Stimulated activated CD4-positive, alpha-beta T cell treated with anti-CD3 and anti-CD28 coated beads, Interleukin-4, amount 100 ng/mL, for 4 hours (primary cell): ENCODE data around the gene KIAA0753.

Experiments used
- DNase-seq, 2 experiments: peaks; one replicate each; pipeline ENCODE4 v3.0.0-alpha.2; 2020

KIAA0753 gene

GRCh38 chr17:6568184-6568758 lies 72.2 kb downstream of the KIAA0753 start:
- DNase-seq, result no peak

- no peak for DNase-seq
Measured at GRCh38 chr17:6567528-6568183, 72.9 kb downstream of the KIAA0753 start.

GRCh38 chr17:6561446-6561845 lies 79.1 kb downstream of the KIAA0753 start:
- DNase-seq, result no peak

- no peak for DNase-seq
Measured at GRCh38 chr17:6560496-6560895, 80.0 kb downstream of the KIAA0753 start.

- no peak for DNase-seq
Measured at GRCh38 chr17:6559753-6560215, 80.7 kb downstream of the KIAA0753 start.

GRCh38 chr17:6558932-6559752 lies 81.4 kb downstream of the KIAA0753 start:
- DNase-seq, result no peak

GRCh38 chr17:6558276-6558675 lies 82.2 kb downstream of the KIAA0753 start:
- no peak for DNase-seq

- no peak for DNase-seq
Measured at GRCh38 chr17:6557040-6557438, 83.5 kb downstream of the KIAA0753 start.

GRCh38 chr17:6556121-6557039 lies 84.1 kb downstream of the KIAA0753 start, which contains the start of gene PITPNM3:
TSS of gene PITPNM3 (minus strand) at chr17:6556555. CDS start at chr17:6556406, 149 bp downstream.
- DNase-seq, result no peak

GRCh38 chr17:6555331-6556120 lies 85.0 kb downstream of the KIAA0753 start:
- DNase-seq, result peak in 1 of 2 experiments; percentile 12

GRCh38 chr17:6554871-6555330 lies 85.6 kb downstream of the KIAA0753 start:
- DNase-seq, result no peak

GRCh38 chr17:6554342-6554741 lies 86.2 kb downstream of the KIAA0753 start:
- no peak for DNase-seq

- no peak for DNase-seq
Measured at GRCh38 chr17:6551869-6552531, 88.5 kb downstream of the KIAA0753 start.

- DNase-seq, result no peak
Measured at GRCh38 chr17:6551356-6551755, 89.2 kb downstream of the KIAA0753 start.

GRCh38 chr17:6549384-6550036 lies 91.0 kb downstream of the KIAA0753 start:
- no peak for DNase-seq

GRCh38 chr17:6548578-6549330 lies 91.8 kb downstream of the KIAA0753 start:
- DNase-seq, result no peak

- DNase-seq, result no peak
Measured at GRCh38 chr17:6548034-6548433, 92.5 kb downstream of the KIAA0753 start.

GRCh38 chr17:6547336-6547735 lies 93.2 kb downstream of the KIAA0753 start:
- DNase-seq, result no peak

GRCh38 chr17:6546069-6546718 lies 94.3 kb downstream of the KIAA0753 start:
- no peak for DNase-seq
